CMK (cell line): Measurements from ENCODE around the gene CIITA.

Experiments
- DNase-seq: peaks from one replicate; pipeline ENCODE4 v3.0.0-alpha.2; 2010; ENCODE audit warnings: low read depth

The CIITA gene

GRCh38 chr16:10978871-10979446, 102.0 kb downstream of the CIITA start:
- no peak for DNase-seq

GRCh38 chr16:10979717-10980601, 103.0 kb downstream of the CIITA start:
- no peak for DNase-seq

- no peak for DNase-seq
Observed at GRCh38 chr16:10980813-10981212, 103.8 kb downstream of the CIITA start.

- DNase-seq, result no peak
Observed at GRCh38 chr16:10981697-10982216, 104.8 kb downstream of the CIITA start.

GRCh38 chr16:10982465-10983150, 105.6 kb downstream of the CIITA start:
- no peak for DNase-seq

GRCh38 chr16:10983159-10983558, 106.2 kb downstream of the CIITA start:
- no peak for DNase-seq

- DNase-seq, result no peak
Observed at GRCh38 chr16:10984509-10984908, 107.5 kb downstream of the CIITA start.
